GM21367 (cell line): ENCODE measurements around the gene ADCY2.

Source experiments
- ATAC-seq: cut with Tn5 transposase; IDR thresholded peaks from one replicate; pipeline ENCODE4 v1.9.1; 2021; ENCODE audit not compliant: unreplicated experiment

ADCY2 gene

GRCh38 chr5:7815892-7816534, 420.1 kb downstream of the ADCY2 start:
- ATAC-seq, result peak; percentile 93

- ATAC-seq, result no peak
These were observed 420.6 kb downstream of the ADCY2 start for GRCh38 chr5:7816535-7816901.

GRCh38 chr5:7822449-7822848, 426.5 kb downstream of the ADCY2 start:
- ATAC-seq, result no peak

- ATAC-seq, result no peak
These were observed 427.7 kb downstream of the ADCY2 start for GRCh38 chr5:7823594-7823993.

GRCh38 chr5:7824995-7825394, 429.1 kb downstream of the ADCY2 start:
- no peak for ATAC-seq

GRCh38 chr5:7825630-7826029, 429.7 kb downstream of the ADCY2 start:
- ATAC-seq, result no peak

- ATAC-seq, result no peak
These were observed 431.7 kb downstream of the ADCY2 start for GRCh38 chr5:7827610-7828009.

GRCh38 chr5:7828269-7828668, 432.3 kb downstream of the ADCY2 start:
- no peak for ATAC-seq

- no peak for ATAC-seq
These were observed 439.0 kb downstream of the ADCY2 start for GRCh38 chr5:7834982-7835381.

- ATAC-seq, result no peak
These were observed 441.5 kb downstream of the ADCY2 start for GRCh38 chr5:7837403-7837802.

GRCh38 chr5:7842531-7842930, 446.6 kb downstream of the ADCY2 start:
- no peak for ATAC-seq

- ATAC-seq, result no peak
These were observed 449.0 kb downstream of the ADCY2 start for GRCh38 chr5:7844901-7845300.

- ATAC-seq, result no peak
These were observed 449.6 kb downstream of the ADCY2 start for GRCh38 chr5:7845557-7845956.

- no peak for ATAC-seq
These were observed 450.4 kb downstream of the ADCY2 start for GRCh38 chr5:7846327-7846726.

GRCh38 chr5:7848296-7848695, 452.4 kb downstream of the ADCY2 start:
- no peak for ATAC-seq

- no peak for ATAC-seq
These were observed 453.9 kb downstream of the ADCY2 start for GRCh38 chr5:7849681-7850394.

GRCh38 chr5:7850395-7851239, 454.7 kb downstream of the ADCY2 start, which contains the start of gene CFAP90:
Gene CFAP90 (minus strand): TSS chr5:7851133. CDS start chr5:7851021, 112 bp downstream.
- no peak for ATAC-seq

GRCh38 chr5:7851240-7851592, 455.3 kb downstream of the ADCY2 start:
- ATAC-seq, result no peak

- no peak for ATAC-seq
These were observed 455.8 kb downstream of the ADCY2 start for GRCh38 chr5:7851617-7852289.

GRCh38 chr5:7852542-7852941, 456.6 kb downstream of the ADCY2 start:
- ATAC-seq, result no peak

GRCh38 chr5:7852988-7853387, 457.1 kb downstream of the ADCY2 start:
- ATAC-seq, result no peak
